ENCODE measurements around the gene KRTAP9-1. TPM values are rescaled to one million over a fixed set of nuclear protein-coding genes. Genes with fewer than 3 reads are reported as not detected.

KRTAP9-1 gene
- total RNA-seq, 1 donor from 2014 or later, result not detected

DNA sequence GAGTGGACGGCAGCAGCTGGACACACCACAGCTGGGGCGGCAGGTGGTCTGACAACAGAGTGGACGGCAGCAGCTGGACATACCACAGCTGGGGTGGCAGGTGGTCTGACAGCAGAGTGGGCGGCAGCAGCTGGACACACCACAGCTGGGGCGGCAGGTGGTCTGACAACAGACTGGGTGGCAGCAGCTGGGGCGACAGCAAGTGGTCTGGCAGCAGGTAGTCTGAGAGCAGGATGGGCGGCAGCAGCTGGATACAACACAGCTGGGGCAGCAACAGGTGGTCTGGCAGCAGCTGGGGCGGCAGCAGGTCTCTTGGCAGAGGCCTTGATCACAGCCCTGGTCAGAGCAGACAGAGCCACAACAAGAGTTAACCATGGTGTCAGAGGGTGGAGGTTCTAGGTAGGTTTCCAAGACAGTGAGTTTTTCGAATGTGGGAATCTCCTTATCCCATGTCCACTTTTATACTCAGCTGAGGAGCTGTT is 5.2 kb upstream of the KRTAP9-1 start, which contains the start of gene KRTAP4-1:
KRTAP4-1 (minus strand) TSS at position 432 of the 482 bp plus-strand sequence; CDS start at position 375, 57 bp downstream.
- Mint-ChIP-seq H3K27ac (no peak within 1 kb of the TSS), H3K9me3 (no peaks in the 10 kb centered on the region), H3K4me3 (no peak within 1 kb of the TSS), H3K4me1 (peaks cover 2% of the 10 kb centered on the region), H3K36me3 (no peaks in the 10 kb centered on the region), H3K27me3 (ENCODE audit: insufficient read depth, low read depth) (no peaks in the 10 kb centered on the region)
- Histone ChIP-seq H3K4me1 (no peaks in the 10 kb centered on the region), H4K20me1 (ENCODE audit: low read depth) (no peaks in the 10 kb centered on the region), H3K4me3 (no peak within 1 kb of the TSS), H3K9me3 (ENCODE audit: low read depth) (no peaks in the 10 kb centered on the region), H3K4me2 (no peak within 1 kb of the TSS), H3K79me2 (ENCODE audit: low read depth) (no peaks in the 10 kb centered on the region), H3K9ac (no peak within 1 kb of the TSS), H3K27ac (no peak within 1 kb of the TSS), H3F3A (ENCODE audit: low read depth) (no peaks in the 10 kb centered on the region), H3K27me3 (no peaks in the 10 kb centered on the region), H2AFZ (replicated peaks) (no peak within 1 kb of the TSS), H3K36me3 (no peaks in the 10 kb centered on the region)
- TF ChIP-seq, protein P1, sequence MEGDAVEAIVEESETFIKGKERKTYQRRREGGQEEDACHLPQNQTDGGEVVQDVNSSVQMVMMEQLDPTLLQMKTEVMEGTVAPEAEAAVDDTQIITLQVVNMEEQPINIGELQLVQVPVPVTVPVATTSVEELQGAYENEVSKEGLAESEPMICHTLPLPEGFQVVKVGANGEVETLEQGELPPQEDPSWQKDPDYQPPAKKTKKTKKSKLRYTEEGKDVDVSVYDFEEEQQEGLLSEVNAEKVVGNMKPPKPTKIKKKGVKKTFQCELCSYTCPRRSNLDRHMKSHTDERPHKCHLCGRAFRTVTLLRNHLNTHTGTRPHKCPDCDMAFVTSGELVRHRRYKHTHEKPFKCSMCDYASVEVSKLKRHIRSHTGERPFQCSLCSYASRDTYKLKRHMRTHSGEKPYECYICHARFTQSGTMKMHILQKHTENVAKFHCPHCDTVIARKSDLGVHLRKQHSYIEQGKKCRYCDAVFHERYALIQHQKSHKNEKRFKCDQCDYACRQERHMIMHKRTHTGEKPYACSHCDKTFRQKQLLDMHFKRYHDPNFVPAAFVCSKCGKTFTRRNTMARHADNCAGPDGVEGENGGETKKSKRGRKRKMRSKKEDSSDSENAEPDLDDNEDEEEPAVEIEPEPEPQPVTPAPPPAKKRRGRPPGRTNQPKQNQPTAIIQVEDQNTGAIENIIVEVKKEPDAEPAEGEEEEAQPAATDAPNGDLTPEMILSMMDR (IDR thresholded peaks at IDR 0.05), result no peak
- no peak for TF ChIP-seq EZH2phosphoT487 (IDR thresholded peaks at IDR 0.05)
- TF ChIP-seq EZH2 (IDR thresholded peaks at IDR 0.05), result no peak
- no peak for DNase-seq (ENCODE audit: low spot score)

DNA sequence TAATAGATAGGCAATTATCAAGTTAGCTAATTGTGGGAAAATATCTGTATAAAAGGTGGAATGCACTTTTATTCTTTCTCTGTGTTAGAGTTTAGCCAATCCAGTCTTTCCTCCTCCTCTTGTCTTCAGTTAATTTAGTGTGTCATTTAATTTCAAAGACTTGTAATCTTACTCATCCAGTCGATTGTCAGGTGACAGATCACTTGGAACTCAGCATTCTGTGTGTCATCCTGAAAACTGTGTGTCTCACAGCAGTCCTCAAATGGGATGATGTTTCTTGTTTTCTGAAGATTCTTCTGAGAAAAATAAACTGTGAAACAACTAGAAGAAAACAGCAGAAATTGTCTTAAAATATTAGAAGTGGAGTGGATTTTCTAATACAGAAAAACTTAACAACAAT is 4.7 kb upstream of the KRTAP9-1 start:
- H3K4me1 Mint-ChIP-seq, result peaks cover 2% of the 10 kb centered on the region
- no peaks in the 10 kb centered on the region for H3K36me3 ChIP-seq
- H3K9ac ChIP-seq, result no peak overlapping the region
- no peak overlapping the region for H3K27ac Mint-ChIP-seq
- H3K36me3 Mint-ChIP-seq, result no peaks in the 10 kb centered on the region
- no peaks in the 10 kb centered on the region for H3K9me3 ChIP-seq (ENCODE audit: low read depth)
- no peaks in the 10 kb centered on the region for H3K79me2 ChIP-seq (ENCODE audit: low read depth)
- no peak for DNase-seq (ENCODE audit: low spot score)
- no peaks in the 10 kb centered on the region for H3K9me3 Mint-ChIP-seq
- no peak overlapping the region for H3K4me3 Mint-ChIP-seq
- H3K4me1 ChIP-seq, result no peaks in the 10 kb centered on the region
- no peak overlapping the region for H3K4me3 ChIP-seq
- no peaks in the 10 kb centered on the region for H4K20me1 ChIP-seq (ENCODE audit: low read depth)
- H3K4me2 ChIP-seq, result no peak overlapping the region
- no peaks in the 10 kb centered on the region for H3K27me3 ChIP-seq
- H3F3A ChIP-seq (ENCODE audit: low read depth), result no peaks in the 10 kb centered on the region
- H3K27ac ChIP-seq, result no peak overlapping the region
- H3K27me3 Mint-ChIP-seq (ENCODE audit: insufficient read depth, low read depth), result no peaks in the 10 kb centered on the region
- no peak for TF ChIP-seq EZH2 (IDR thresholded peaks at IDR 0.05)
- no peak for TF ChIP-seq EZH2phosphoT487 (IDR thresholded peaks at IDR 0.05)
- TF ChIP-seq, protein P1 (IDR thresholded peaks at IDR 0.05), result no peak
- H2AFZ ChIP-seq (replicated peaks), result no peak overlapping the region

- no peaks in the 10 kb centered on the region for H4K20me1 ChIP-seq (ENCODE audit: low read depth)
- H3K9me3 ChIP-seq (ENCODE audit: low read depth), result no peaks in the 10 kb centered on the region
- H3K4me2 ChIP-seq, result no peak overlapping the region
- H3K27me3 ChIP-seq, result no peaks in the 10 kb centered on the region
- no peak overlapping the region for H3K27ac ChIP-seq
- no peak overlapping the region for H3K4me3 Mint-ChIP-seq
- no peaks in the 10 kb centered on the region for H3K9me3 Mint-ChIP-seq
- H3K4me1 ChIP-seq, result no peaks in the 10 kb centered on the region
- no peaks in the 10 kb centered on the region for H3F3A ChIP-seq (ENCODE audit: low read depth)
- peaks cover 2% of the 10 kb centered on the region for H3K4me1 Mint-ChIP-seq
- H3K36me3 Mint-ChIP-seq, result no peaks in the 10 kb centered on the region
- no peak overlapping the region for H3K4me3 ChIP-seq
- DNase-seq (ENCODE audit: low spot score), result no peak
- no peak overlapping the region for H3K9ac ChIP-seq
- no peak overlapping the region for H2AFZ ChIP-seq (replicated peaks)
- no peak for TF ChIP-seq EZH2phosphoT487 (IDR thresholded peaks at IDR 0.05)
- TF ChIP-seq EZH2 (IDR thresholded peaks at IDR 0.05), result no peak
- TF ChIP-seq, protein P1 (IDR thresholded peaks at IDR 0.05), result no peak
- no peaks in the 10 kb centered on the region for H3K27me3 Mint-ChIP-seq (ENCODE audit: insufficient read depth, low read depth)
- no peak overlapping the region for H3K27ac Mint-ChIP-seq
- no peaks in the 10 kb centered on the region for H3K36me3 ChIP-seq
- no peaks in the 10 kb centered on the region for H3K79me2 ChIP-seq (ENCODE audit: low read depth)
Measured at GRCh38 chr17:41186872-41187271, 2.8 kb upstream of the KRTAP9-1 start.

Measured in neural progenitor cell (in vitro differentiated cells).